Stimulated activated CD8-positive, alpha-beta memory T cell treated with anti-CD3 and anti-CD28 coated beads, Interleukin-12 subunit alpha, Interleukin-12 subunit beta, amount 100 ng/mL, for 24 hours (primary cell): ENCODE data around the gene CNTNAP2.

ENCODE experiments used
- DNase-seq: peaks from one replicate; pipeline ENCODE4 v3.0.0-alpha.2; 2020; ENCODE audit errors: extremely low read depth

The CNTNAP2 gene

GRCh38 chr7:148147438-148147837 is 2030.8 kb downstream of the CNTNAP2 start:
- DNase-seq = no peak

GRCh38 chr7:148148456-148148855 is 2031.9 kb downstream of the CNTNAP2 start:
- DNase-seq = no peak

GRCh38 chr7:148149730-148150129 is 2033.1 kb downstream of the CNTNAP2 start:
- DNase-seq = no peak

- no peak for DNase-seq
Observed at GRCh38 chr7:148151778-148152177, 2035.2 kb downstream of the CNTNAP2 start.

- DNase-seq = no peak
Observed at GRCh38 chr7:148153616-148154284, 2037.1 kb downstream of the CNTNAP2 start.

GRCh38 chr7:148155000-148155399 is 2038.4 kb downstream of the CNTNAP2 start:
- DNase-seq = no peak

GRCh38 chr7:148155826-148156225 is 2039.2 kb downstream of the CNTNAP2 start:
- no peak for DNase-seq

- DNase-seq = no peak
Observed at GRCh38 chr7:148156233-148156632, 2039.6 kb downstream of the CNTNAP2 start.

GRCh38 chr7:148159331-148159730 is 2042.7 kb downstream of the CNTNAP2 start:
- DNase-seq = no peak

GRCh38 chr7:148161776-148162175 is 2045.2 kb downstream of the CNTNAP2 start:
- DNase-seq = no peak

- no peak for DNase-seq
Observed at GRCh38 chr7:148162808-148163207, 2046.2 kb downstream of the CNTNAP2 start.

- DNase-seq = no peak
Observed at GRCh38 chr7:148163246-148163645, 2046.6 kb downstream of the CNTNAP2 start.

- DNase-seq = no peak
Observed at GRCh38 chr7:148172920-148173319, 2056.3 kb downstream of the CNTNAP2 start.

GRCh38 chr7:148173369-148173768 is 2056.8 kb downstream of the CNTNAP2 start:
- DNase-seq = no peak

- DNase-seq = no peak
Observed at GRCh38 chr7:148174376-148174775, 2057.8 kb downstream of the CNTNAP2 start.

- no peak for DNase-seq
Observed at GRCh38 chr7:148175512-148175911, 2058.9 kb downstream of the CNTNAP2 start.

- DNase-seq = no peak
Observed at GRCh38 chr7:148177972-148178371, 2061.4 kb downstream of the CNTNAP2 start.

- no peak for DNase-seq
Observed at GRCh38 chr7:148180075-148180474, 2063.5 kb downstream of the CNTNAP2 start.

- no peak for DNase-seq
Observed at GRCh38 chr7:148182264-148182663, 2065.7 kb downstream of the CNTNAP2 start.

- DNase-seq = no peak
Observed at GRCh38 chr7:148185041-148185440, 2068.4 kb downstream of the CNTNAP2 start.

- no peak for DNase-seq
Observed at GRCh38 chr7:148187471-148187870, 2070.9 kb downstream of the CNTNAP2 start.

- no peak for DNase-seq
Observed at GRCh38 chr7:148191391-148192065, 2074.9 kb downstream of the CNTNAP2 start.

GRCh38 chr7:148192491-148192890 is 2075.9 kb downstream of the CNTNAP2 start:
- no peak for DNase-seq

- no peak for DNase-seq
Observed at GRCh38 chr7:148201992-148202391, 2085.4 kb downstream of the CNTNAP2 start.
